ENCODE measurements around the gene REXO2. TPM values are rescaled to one million over a fixed set of nuclear protein-coding genes. Genes with fewer than 3 reads are reported as not detected.

Gene REXO2
- total RNA-seq, 2 donors from 2014 or later = 60.6 to 61.2 TPM

Other genes with a start within 250 kb of the REXO2 start
- not detected for gene NNMT, start 143.1 kb upstream of the REXO2 start, total RNA-seq
- 1 to 10 TPM; 5.9 to 7.1 TPM for gene C11orf71, start 39.0 kb upstream of the REXO2 start, total RNA-seq
- gene RBM7, start 38.8 kb upstream of the REXO2 start, total RNA-seq = 10 to 100 TPM; 40.7 to 52.0 TPM
- not detected for gene NXPE1, start 120.4 kb downstream of the REXO2 start, total RNA-seq
- not detected for gene NXPE4, start 156.3 kb downstream of the REXO2 start, total RNA-seq
- gene NXPE2, start 239.1 kb downstream of the REXO2 start, total RNA-seq = not detected